ENCODE measurements around the gene CD3E.

DNA sequence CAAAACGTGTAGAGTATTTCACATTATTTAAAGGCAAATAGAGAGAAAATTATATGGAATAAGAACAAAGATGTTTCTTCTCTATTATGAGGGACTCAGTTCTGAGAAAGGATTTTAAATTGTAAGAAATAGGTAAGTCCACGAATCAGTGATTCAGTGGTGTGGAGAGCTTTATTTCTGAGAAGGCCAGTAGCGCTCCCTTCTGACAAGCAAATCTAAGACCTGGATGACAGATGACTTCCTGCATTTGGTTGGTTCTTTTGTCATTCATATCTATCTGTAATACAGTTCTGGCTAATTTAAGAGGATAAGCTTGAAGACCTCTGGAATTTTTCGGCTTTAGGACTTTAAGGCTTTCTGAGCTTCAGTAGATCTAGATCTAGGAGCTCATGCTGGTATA lies 7.0 kb downstream of the CD3E start:
- no peak for TF ChIP-seq POLR2A (IDR thresholded peaks at IDR 0.05; ENCODE audit: low read depth, low read length)
- TF ChIP-seq POLR2AphosphoS5 (IDR thresholded peaks at IDR 0.05; ENCODE audit: low read depth, low read length) = no peak
- TF ChIP-seq PAX5 (IDR thresholded peaks at IDR 0.05; ENCODE audit: insufficient read depth, low read length, severe bottlenecking) = no peak

Data from GM12891 (cell line).